H1 (cell line): ENCODE measurements around the gene RNU5D-1. TPM values are rescaled to one million over a fixed set of nuclear protein-coding genes. Genes with fewer than 3 reads are reported as not detected.

ENCODE experiments used
- BACH1 ChIP-seq: IDR thresholded peaks from 2 replicates; pipeline ENCODE4 v1.6.1; 2012; ENCODE audit warnings: low read length, improper control_type of control experiment
- CBX5 ChIP-seq: fragments of 300-800, 300-1000 bp; sonication (generic); IDR thresholded peaks from 2 replicates; pipeline ENCODE4 v1.7.1; 2016; ENCODE audit warnings: antibody characterized with exemption, low read length, low read depth
- CTBP2 ChIP-seq: IDR thresholded peaks from 2 replicates; pipeline ENCODE4 v1.7.0; 2011; ENCODE audit warnings: borderline replicate concordance, mild to moderate bottlenecking, moderate library complexity, mixed read lengths, low read length; ENCODE audit not compliant: insufficient read depth, insufficient read length
- FOSL1 ChIP-seq: IDR thresholded peaks from 2 replicates; pipeline ENCODE4 v1.6.1; 2011; ENCODE audit warnings: mild to moderate bottlenecking, low read depth, low read length, moderate library complexity; ENCODE audit not compliant: insufficient read depth
- GTF2F1 ChIP-seq: IDR thresholded peaks from 2 replicates; pipeline ENCODE4 v1.6.1; 2012; ENCODE audit warnings: low read depth, low read length, improper control_type of control experiment, borderline replicate concordance
- MAFK ChIP-seq: IDR thresholded peaks from 2 replicates; pipeline ENCODE4 v1.6.1; 2012; ENCODE audit warnings: low read depth, mild to moderate bottlenecking, improper control_type of control experiment, low read length
- NANOG ChIP-seq: IDR thresholded peaks from 2 replicates; pipeline ENCODE4 v1.6.1; 2011; ENCODE audit warnings: low read length, low read depth, mild to moderate bottlenecking, inconsistent platforms; ENCODE audit not compliant: insufficient read depth, poor library complexity, severe bottlenecking
- POLR2AphosphoS5 ChIP-seq: IDR thresholded peaks from 2 replicates; pipeline ENCODE4 v1.6.1; 2011; ENCODE audit warnings: low read depth, low read length
- RAD21 ChIP-seq, 2 experiments: IDR thresholded peaks in 1 of 2; conservative IDR thresholded peaks in 1 of 2; 2 replicates each; pipeline ENCODE4 v1.6.1; 2011; ENCODE audit warnings: low read depth in 2 of 2, low read length in 2 of 2, improper control_type of control experiment in 1 of 2, inconsistent platforms in 1 of 2, mild to moderate bottlenecking in 1 of 2, moderate library complexity in 1 of 2
- SIN3A ChIP-seq, 2 experiments: IDR thresholded peaks in 1 of 2; conservative IDR thresholded peaks in 1 of 2; 2 replicates each; pipeline ENCODE4 v1.6.1; 2011 to 2012; ENCODE audit warnings: low read length in 2 of 2, improper control_type of control experiment in 1 of 2, low read depth in 1 of 2, mild to moderate bottlenecking in 1 of 2
- SP1 ChIP-seq: IDR thresholded peaks from 2 replicates; pipeline ENCODE4 v1.6.1; 2011; ENCODE audit warnings: low read depth, low read length
- SP2 ChIP-seq: IDR thresholded peaks from 2 replicates; pipeline ENCODE4 v1.6.1; 2012; ENCODE audit warnings: mild to moderate bottlenecking, low read length, inconsistent platforms
- SP4 ChIP-seq: IDR thresholded peaks from 2 replicates; pipeline ENCODE4 v1.6.1; 2012; ENCODE audit warnings: low read length, inconsistent platforms
- TAF7 ChIP-seq: optimal IDR thresholded peaks from 2 replicates; pipeline ENCODE3; 2011; ENCODE audit warnings: low read depth, mild to moderate bottlenecking, inconsistent platforms, low read length, moderate library complexity, borderline replicate concordance
- YY1 ChIP-seq: IDR thresholded peaks from 2 replicates; pipeline ENCODE4 v1.6.1; 2011; ENCODE audit warnings: low read depth, mild to moderate bottlenecking, low read length
- polyA plus RNA-seq, 7 experiments: library from polyadenylated mRNA; depleted of rRNA in 3 of 7; stranded (reverse) in 5 of 7; unstranded in 2 of 7; fragments of >200 nt in 5 of 7; fragments of 200-250 nt in 2 of 7; gene quantifications; 1 replicate in 5 of 7; 2 replicates in 1 of 7; 4 replicates in 1 of 7; pipeline versions ENCODE4 v1.2.1 to v1.2.3, GENCODE V29; 2011 to 2013; ENCODE audit warnings: missing spikeins in 2 of 7, mixed read lengths in 2 of 7
- total RNA-seq: library from RNA; stranded (reverse); fragmentation: NEBNext Ultra II Directional; extraction: Animal tissue kit (Norgen Biotek cat#: 25700); gene quantifications from 2 replicates; pipeline ENCODE4 v1.2.1, GENCODE V29; 2021
- TF ChIP-seq, protein P1 (sequence below): IDR thresholded peaks from 2 replicates; pipeline ENCODE4 v1.6.1; 2012; ENCODE audit warnings: inconsistent platforms

RNU5D-1 gene
- total and polyA plus RNA-seq, 2 of the 8 experiments (the other 6 are each of a cell fraction or from before 2014, with no cell fraction given): under 0.01 TPM; not detected in 1

DNA sequence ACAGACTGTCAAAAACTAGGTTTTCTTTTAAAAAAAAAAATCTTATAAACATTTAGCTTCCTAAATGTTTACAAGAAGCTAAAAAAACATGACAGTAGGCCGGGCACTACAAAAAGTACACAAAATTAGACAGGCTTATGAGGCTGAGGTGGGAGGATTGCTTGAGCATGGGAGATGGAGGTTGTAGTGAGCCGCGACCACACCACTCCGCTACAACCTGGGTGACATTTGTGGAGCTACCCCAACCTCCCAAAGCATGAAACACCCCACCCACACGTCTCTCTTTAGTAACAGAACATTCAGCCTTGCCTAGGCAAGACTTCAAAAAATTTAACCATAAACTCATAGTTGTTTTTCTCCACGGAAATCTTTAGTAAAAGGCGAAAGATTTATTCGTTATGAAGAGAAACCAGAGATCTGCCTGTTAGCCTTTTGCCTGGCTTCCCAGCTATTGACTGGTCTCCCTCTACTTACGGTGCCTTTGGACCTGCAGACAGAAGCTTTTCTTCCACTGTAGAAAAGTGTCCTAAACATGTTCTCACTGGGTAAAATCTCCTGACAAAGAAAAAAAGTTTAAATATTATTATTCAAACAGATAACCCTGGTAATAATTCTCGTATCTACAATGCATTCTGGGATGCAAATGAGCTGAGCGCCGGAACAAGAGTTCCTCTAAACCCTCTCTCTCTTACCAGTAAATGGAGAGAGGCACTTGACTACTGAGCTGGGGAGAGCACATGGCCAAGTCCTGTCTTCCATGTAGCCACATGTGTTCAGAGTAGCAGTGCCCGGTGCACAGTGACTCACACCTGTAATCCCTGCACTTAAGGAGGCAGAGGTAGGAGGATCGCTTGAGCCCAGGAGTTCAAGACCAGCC is 9.2 kb downstream of the RNU5D-1 start (continued):
- TF ChIP-seq, protein P1, sequence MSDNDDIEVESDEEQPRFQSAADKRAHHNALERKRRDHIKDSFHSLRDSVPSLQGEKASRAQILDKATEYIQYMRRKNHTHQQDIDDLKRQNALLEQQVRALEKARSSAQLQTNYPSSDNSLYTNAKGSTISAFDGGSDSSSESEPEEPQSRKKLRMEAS: 0 out of 2 replicates have a peak, but pooled peaks have one; percentile 49
- TF ChIP-seq NANOG (no peak), CBX5 (no peak), BACH1 (no peak), RAD21 (IDR thresholded peaks at IDR 0.05 in 1 of 2, conservative IDR thresholded peaks at IDR 0.05 in 1 of 2; ENCODE audit: low read depth in 2 of 2, low read length in 2 of 2) (no peak), POLR2AphosphoS5 (peak; percentile 100), MAFK (no peak), SP4 (peak; percentile 85; the same call in 1 of the 2 replicates), SP1 (peak; percentile 89), GTF2F1 (peak; percentile 99), CTBP2 (no peak), YY1 (no peak), SP2 (no peak), FOSL1 (no peak), TAF7 (peak; percentile 100), SIN3A (conservative IDR thresholded peaks at IDR 0.05 in 1 of 2, IDR thresholded peaks at IDR 0.05 in 1 of 2; ENCODE audit: low read depth in 1 of 2, low read length in 2 of 2) (no peak)
